M059J (cell line): Measurements from ENCODE around the gene SLC10A7. TPM values are rescaled to one million over a fixed set of nuclear protein-coding genes. Genes with fewer than 3 reads are reported as not detected.

Source experiments
- DNase-seq: peaks from one replicate; pipeline ENCODE4 v3.0.0-alpha.2; 2012; ENCODE audit warnings: low read depth
- total RNA-seq: library from RNA; depleted of rRNA; stranded (reverse); fragments of >200 nt; shearing (Covaris generic); gene quantifications from 2 replicates; pipeline ENCODE4 v1.2.3, GENCODE V29; 2014

SLC10A7 gene
- total RNA-seq, 1 experiment from 2014 or later, result 10.3 TPM

- DNase-seq, result no peak
Measured at GRCh38 chr4:146311238-146311970, 210.3 kb downstream of the SLC10A7 start.

GRCh38 chr4:146310319-146311021, 211.3 kb downstream of the SLC10A7 start:
- no peak for DNase-seq

- DNase-seq, result no peak
Measured at GRCh38 chr4:146308951-146309350, 212.8 kb downstream of the SLC10A7 start.

GRCh38 chr4:146302822-146303221, 218.9 kb downstream of the SLC10A7 start:
- no peak for DNase-seq

- no peak for DNase-seq
Measured at GRCh38 chr4:146299607-146300006, 222.1 kb downstream of the SLC10A7 start.

- DNase-seq, result no peak
Measured at GRCh38 chr4:146294776-146295175, 227.0 kb downstream of the SLC10A7 start.

GRCh38 chr4:146292508-146292907, 229.2 kb downstream of the SLC10A7 start:
- no peak for DNase-seq

GRCh38 chr4:146291313-146291712, 230.4 kb downstream of the SLC10A7 start:
- DNase-seq, result no peak

- no peak for DNase-seq
Measured at GRCh38 chr4:146288193-146288592, 233.5 kb downstream of the SLC10A7 start.

- DNase-seq, result no peak
Measured at GRCh38 chr4:146285037-146285436, 236.7 kb downstream of the SLC10A7 start.

- DNase-seq, result no peak
Measured at GRCh38 chr4:146283758-146284651, 237.7 kb downstream of the SLC10A7 start.

GRCh38 chr4:146282657-146283056, 239.1 kb downstream of the SLC10A7 start:
- DNase-seq, result no peak

GRCh38 chr4:146278986-146279385, 242.8 kb downstream of the SLC10A7 start:
- no peak for DNase-seq

GRCh38 chr4:146275370-146275769, 246.4 kb downstream of the SLC10A7 start:
- DNase-seq, result no peak

GRCh38 chr4:146274774-146275173, 247.0 kb downstream of the SLC10A7 start:
- DNase-seq, result no peak

GRCh38 chr4:146273204-146273901, 248.4 kb downstream of the SLC10A7 start:
- no peak for DNase-seq

GRCh38 chr4:146271466-146271865, 250.3 kb downstream of the SLC10A7 start:
- no peak for DNase-seq

- no peak for DNase-seq
Measured at GRCh38 chr4:146269228-146269653, 252.5 kb downstream of the SLC10A7 start.

GRCh38 chr4:146267826-146268225, 253.9 kb downstream of the SLC10A7 start:
- no peak for DNase-seq

- DNase-seq, result no peak
Measured at GRCh38 chr4:146265950-146266490, 255.7 kb downstream of the SLC10A7 start.

- no peak for DNase-seq
Measured at GRCh38 chr4:146263793-146264192, 257.9 kb downstream of the SLC10A7 start.
